UCSD-AML1 (cell line): ENCODE data around the gene GLT8D1.

ENCODE experiments used
- DNase-seq: peaks from one replicate; lab custom pipeline; 2025; ENCODE audit not compliant: unreplicated experiment; lab: John Stamatoyannopoulos, UW

Gene GLT8D1

GRCh38 chr3:52712291-52713212 lies 7.0 kb upstream of the GLT8D1 start:
- no peak for DNase-seq

- DNase-seq = no peak
These were observed 4.9 kb upstream of the GLT8D1 start for GRCh38 chr3:52710512-52710911.

GRCh38 chr3:52707585-52707984 lies 2.0 kb upstream of the GLT8D1 start:
- no peak for DNase-seq

- no peak for DNase-seq
These were observed 228 bp downstream of the GLT8D1 start for GRCh38 chr3:52705438-52705687.

GRCh38 chr3:52704611-52705437 lies 767 bp downstream of the GLT8D1 start:
- DNase-seq = peak; percentile 31

- DNase-seq = no peak
These were observed 2.2 kb downstream of the GLT8D1 start for GRCh38 chr3:52703341-52703740.

- no peak for DNase-seq
These were observed 8.0 kb downstream of the GLT8D1 start for GRCh38 chr3:52697632-52697965.

- no peak for DNase-seq
These were observed 8.6 kb downstream of the GLT8D1 start for GRCh38 chr3:52696830-52697631.

GRCh38 chr3:52695798-52696671 lies 9.6 kb downstream of the GLT8D1 start:
- DNase-seq = no peak

- DNase-seq = no peak
These were observed 10.9 kb downstream of the GLT8D1 start for GRCh38 chr3:52694528-52695189.

GRCh38 chr3:52693071-52693470 lies 12.5 kb downstream of the GLT8D1 start:
- no peak for DNase-seq

- DNase-seq = no peak
These were observed 15.0 kb downstream of the GLT8D1 start for GRCh38 chr3:52690560-52690959.

GRCh38 chr3:52689151-52689550 lies 16.4 kb downstream of the GLT8D1 start:
- no peak for DNase-seq

GRCh38 chr3:52688266-52688665 lies 17.3 kb downstream of the GLT8D1 start:
- DNase-seq = no peak

- peak; percentile 93 for DNase-seq
These were observed 19.6 kb downstream of the GLT8D1 start, which contains the start of the genes GNL3 and PBRM1 for GRCh38 chr3:52685709-52686691. GNL3 (plus strand) TSS chr3:52686032; CDS start chr3:52686093, 61 bp downstream. PBRM1 (minus strand) TSS chr3:52685913.

- peak; percentile 85 for DNase-seq
These were observed 20.3 kb downstream of the GLT8D1 start for GRCh38 chr3:52685285-52685708.

- DNase-seq = no peak
These were observed 21.4 kb downstream of the GLT8D1 start for GRCh38 chr3:52684184-52684583.

GRCh38 chr3:52683611-52684010 lies 22.0 kb downstream of the GLT8D1 start:
- no peak for DNase-seq

GRCh38 chr3:52682016-52682415 lies 23.6 kb downstream of the GLT8D1 start:
- no peak for DNase-seq
